Left forelimb (tissue), 1 donor: ENCODE results near the gene FIBP.

Source experiments
- DNase-seq: peaks from one replicate; pipeline ENCODE4 v3.0.0-alpha.2; 2018; ENCODE audit warnings: low spot score

Gene FIBP

GRCh38 chr11:65844231-65844872 is 43.9 kb downstream of the FIBP start:
- no peak for DNase-seq

- no peak for DNase-seq
Measured at GRCh38 chr11:65843811-65844210, 44.5 kb downstream of the FIBP start.

GRCh38 chr11:65842144-65842543 is 46.1 kb downstream of the FIBP start:
- no peak for DNase-seq

GRCh38 chr11:65834202-65834601 is 54.1 kb downstream of the FIBP start:
- DNase-seq: no peak
